ENCODE data around the gene MX2.
"Not testable (repeated sequence)": the region's sequence is repeated elsewhere in the genome, so short reads cannot be mapped to it uniquely, and the experiment has no call there.

The MX2 gene, protein sequence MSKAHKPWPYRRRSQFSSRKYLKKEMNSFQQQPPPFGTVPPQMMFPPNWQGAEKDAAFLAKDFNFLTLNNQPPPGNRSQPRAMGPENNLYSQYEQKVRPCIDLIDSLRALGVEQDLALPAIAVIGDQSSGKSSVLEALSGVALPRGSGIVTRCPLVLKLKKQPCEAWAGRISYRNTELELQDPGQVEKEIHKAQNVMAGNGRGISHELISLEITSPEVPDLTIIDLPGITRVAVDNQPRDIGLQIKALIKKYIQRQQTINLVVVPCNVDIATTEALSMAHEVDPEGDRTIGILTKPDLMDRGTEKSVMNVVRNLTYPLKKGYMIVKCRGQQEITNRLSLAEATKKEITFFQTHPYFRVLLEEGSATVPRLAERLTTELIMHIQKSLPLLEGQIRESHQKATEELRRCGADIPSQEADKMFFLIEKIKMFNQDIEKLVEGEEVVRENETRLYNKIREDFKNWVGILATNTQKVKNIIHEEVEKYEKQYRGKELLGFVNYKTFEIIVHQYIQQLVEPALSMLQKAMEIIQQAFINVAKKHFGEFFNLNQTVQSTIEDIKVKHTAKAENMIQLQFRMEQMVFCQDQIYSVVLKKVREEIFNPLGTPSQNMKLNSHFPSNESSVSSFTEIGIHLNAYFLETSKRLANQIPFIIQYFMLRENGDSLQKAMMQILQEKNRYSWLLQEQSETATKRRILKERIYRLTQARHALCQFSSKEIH

DNA sequence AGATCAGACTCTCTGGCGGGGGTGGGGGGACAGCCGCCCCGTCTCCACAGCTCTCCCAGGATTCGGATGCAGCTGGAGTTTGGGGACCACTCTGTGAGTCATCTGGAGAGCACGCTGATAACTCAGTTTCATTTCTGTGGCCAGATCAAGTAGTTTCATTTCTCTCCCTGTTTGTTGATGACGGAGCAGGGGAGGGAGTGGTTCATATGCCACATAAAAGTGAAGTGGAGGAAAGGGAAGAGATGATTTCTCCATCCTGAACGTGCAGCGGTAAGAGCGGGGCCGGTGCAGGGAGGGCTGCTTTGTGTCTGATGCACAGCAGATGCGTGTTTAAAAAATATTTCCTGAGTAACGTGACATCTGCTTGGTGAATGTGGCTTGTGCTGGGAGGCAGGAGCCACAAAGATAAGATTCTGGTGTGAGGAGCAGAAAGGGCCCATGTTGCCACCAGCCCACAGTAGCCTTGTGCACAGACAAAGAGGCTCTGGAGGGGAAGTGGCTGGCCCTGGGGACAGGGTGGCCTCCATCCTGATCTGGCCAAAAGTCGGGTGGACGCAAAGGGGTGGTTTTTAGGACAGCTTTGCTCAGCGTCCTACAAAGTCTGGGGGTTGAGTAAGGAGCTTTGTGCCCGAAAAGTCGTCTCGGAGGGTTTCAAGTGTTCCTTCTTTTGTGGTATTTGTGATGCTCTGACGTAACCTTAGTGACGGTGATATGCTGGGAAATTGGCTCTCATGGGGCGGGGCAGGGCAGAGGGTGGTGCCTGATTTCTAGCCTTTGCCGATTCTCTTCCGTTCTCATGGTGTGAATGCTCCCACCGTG lies at the start of gene MX2:
Gene MX2, plus strand, starts transcription at position 242 of the 819 bp plus-strand sequence. CDS start 14,880 bp downstream, outside the sequence.
- DNase-seq (ENCODE audit: low spot score) = peak; percentile 78

DNA sequence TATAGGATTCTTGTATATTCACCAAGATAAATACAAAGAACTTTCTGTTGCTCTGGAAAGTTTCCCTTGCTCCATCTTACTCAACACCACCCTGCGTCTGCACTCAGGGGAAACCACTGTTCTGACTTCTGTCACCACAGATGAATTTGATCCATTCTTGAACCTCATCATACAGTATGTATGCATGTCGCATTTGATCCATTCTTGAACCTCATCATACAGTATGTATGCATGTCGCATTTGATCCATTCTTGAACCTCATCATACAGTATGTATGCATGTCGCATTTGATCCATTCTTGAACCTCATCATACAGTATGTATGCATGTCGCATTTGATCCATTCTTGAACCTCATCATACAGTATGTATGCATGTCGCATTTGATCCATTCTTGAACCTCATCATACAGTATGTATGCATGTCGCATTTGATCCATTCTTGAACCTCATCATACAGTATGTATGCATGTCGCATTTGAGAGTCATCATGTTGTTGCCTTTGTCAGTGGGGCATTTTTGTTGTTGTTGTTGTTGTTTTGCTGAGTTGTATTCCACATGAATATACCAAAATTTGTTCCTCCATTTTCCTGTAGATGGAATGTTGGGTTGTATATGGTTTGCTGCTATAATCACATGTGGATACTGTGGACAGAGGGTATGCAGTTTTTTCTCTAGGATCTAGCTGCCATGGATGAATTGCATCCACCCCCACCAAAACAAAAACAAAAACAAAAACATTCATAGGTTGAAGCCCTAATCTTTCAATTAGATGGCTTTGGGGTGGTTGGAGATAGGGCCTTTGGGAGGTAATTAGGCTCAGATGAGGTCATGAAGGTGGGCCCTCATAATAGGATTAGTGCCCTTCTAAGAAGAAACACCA lies 48.3 kb upstream of the MX2 start:
- DNase-seq (ENCODE audit: low spot score) = not testable (repeated sequence)

DNA sequence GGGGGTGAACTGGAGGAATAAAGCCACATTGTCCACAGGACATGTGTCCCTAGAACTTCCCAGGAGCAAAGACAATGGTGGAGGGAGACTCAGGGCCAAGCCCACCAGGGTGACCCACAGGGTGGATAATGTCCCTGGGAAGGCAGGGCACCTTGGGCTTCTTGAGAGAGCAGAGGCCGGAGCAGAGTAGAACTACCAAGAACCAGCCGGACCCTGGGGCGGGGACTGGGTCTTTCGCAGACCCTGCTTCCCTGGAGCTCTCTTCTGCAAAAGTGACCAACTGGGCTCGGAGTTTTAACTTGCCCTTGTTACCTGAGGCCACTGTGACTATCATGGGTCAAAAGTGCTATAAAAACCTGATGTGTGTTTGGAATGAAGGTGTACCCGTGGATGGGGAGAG lies 46.1 kb upstream of the MX2 start:
- DNase-seq (ENCODE audit: low spot score) = no peak

DNA sequence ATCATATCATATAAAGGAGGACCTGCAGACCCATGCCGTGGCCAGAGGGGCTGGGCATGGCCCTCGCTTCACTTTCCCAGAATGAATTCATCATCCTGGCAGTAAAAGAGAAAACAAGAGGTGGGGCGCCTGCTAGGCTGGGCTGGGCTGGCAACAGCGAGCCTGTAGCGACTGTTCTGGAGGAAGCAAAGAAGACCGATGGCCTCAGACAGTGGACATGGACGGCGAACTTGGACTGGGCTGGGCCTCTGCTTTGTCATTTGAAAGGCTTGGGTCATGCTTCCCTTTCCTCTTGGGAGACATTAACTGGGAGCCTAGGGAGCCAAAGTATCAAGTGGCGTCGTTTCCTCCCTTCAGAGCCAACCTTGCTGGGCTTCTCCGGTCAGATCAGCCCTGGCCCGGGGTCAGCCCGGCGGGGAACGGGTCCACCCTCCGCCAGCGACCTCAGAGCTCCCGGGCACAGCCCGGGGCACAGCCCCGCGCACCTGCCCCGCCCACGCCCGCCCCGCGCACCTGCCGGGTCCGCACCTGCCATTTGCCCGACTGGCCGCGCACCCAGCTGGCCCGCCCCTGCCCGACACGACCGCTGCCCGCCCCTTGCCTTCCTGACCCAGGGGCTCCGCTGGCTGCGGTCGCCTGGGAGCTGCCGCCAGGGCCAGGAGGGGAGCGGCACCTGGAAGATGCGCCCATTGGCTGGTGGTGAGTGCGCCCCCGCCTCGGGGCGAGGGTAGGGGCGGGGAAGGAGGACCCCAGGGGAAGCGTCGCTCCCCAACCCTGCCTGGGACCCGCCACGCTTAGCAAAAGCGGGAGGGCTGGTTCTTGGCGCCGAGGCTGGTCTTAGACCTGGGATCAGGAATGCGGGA lies 45.4 kb upstream of the MX2 start, which contains the start of gene FAM3B:
Gene FAM3B, plus strand, starts transcription at position 602 of the 863 bp plus-strand sequence. Its CDS starts 79 bp downstream, at position 681.
- no peak for DNase-seq (ENCODE audit: low spot score)

DNA sequence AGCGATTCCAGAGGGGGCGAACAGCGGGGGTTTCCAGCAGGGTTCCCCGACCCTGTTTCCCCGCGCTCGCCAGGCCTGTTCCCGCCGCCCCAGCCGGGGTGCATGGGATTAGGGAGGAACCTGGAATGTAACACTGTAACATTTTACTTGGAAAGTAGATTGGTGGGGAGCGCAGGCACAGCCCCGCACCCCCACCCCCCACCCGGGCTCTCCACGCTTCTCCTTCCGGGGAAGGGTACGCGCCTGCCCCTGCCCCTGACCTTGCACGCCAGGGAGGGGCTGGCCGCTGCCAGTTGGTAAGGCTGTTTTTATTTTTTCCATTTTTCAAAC lies 44.8 kb upstream of the MX2 start:
- no peak for DNase-seq (ENCODE audit: low spot score)

DNA sequence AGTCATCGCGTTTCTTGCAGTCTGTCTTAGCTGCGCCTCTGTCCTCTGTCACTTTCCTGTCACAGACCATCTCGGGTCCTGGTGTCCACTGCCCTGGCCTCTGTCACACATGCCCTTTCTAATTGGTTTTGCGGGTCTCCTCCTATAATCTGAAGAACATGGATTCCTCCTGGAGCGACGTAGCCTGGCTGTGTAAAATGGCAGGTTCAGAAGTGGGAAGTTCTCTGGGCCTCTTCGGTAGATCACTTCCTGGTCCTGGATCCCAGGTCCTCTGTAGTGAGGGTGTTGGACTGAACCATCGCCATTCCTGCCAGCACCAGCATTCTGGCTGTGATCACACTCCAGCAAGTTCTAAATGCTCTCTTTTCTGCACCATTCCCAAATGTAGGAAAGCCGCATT lies 44.4 kb upstream of the MX2 start:
- DNase-seq (ENCODE audit: low spot score) = no peak

- no peak for DNase-seq (ENCODE audit: low spot score)
Measured at GRCh38 chr21:41318218-41318617, 43.6 kb upstream of the MX2 start.

DNA sequence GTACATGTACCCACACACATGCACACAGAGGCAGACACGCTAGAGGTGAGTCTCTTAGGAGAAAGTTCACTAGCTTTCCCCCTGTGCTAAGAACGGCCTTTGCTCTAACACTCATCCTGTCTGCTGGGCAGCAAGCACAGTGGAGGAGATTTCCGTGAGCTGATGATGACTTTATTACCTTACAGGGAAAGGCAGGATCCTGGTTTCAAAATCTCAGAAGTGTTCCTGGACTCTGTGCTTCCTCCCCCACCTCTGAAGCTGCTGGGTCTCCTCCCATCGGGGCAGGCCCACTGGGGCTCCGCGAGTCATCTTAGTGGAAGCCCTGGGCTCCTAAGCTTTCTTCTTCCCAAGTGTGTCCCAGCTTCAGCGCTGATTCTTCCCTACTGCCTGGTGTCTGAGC lies 42.6 kb upstream of the MX2 start:
- DNase-seq (ENCODE audit: low spot score) = no peak

DNA sequence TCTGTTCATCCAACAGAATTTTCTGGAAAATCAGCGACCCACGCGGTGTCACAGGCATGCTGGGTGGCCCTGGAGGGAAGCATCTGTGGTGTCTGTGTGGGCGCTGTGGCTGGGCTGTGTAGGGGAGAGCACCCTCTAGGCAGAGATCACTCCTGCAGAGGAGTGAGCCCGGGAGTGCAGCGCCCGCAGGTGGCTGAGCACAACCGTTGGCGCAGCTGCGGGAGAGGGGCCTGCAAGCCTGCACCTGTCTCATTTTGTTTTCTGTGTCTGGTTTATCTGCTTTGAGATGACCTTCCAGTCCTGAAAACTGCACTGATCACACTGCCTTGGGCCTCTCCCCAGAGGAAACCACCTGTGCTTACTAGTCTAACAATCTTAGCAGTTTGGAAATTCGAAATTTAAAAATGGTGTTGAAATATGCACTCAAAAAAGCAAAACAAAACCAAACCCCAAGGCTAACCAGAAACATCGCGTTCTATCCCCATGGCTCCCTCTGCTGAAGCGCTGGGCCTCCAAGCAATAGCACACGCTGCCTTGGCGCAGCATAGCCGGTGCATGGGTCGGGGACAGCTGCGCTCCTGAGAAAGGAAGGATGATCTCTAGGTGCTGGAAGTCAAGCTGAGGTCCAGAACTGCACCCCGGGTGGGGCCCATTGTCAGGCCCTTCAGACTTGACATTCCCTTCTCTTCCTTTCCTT lies 40.5 kb upstream of the MX2 start:
- DNase-seq (ENCODE audit: low spot score) = no peak

GRCh38 chr21:41321908-41322495 lies 39.8 kb upstream of the MX2 start:
- DNase-seq (ENCODE audit: low spot score) = no peak

DNA sequence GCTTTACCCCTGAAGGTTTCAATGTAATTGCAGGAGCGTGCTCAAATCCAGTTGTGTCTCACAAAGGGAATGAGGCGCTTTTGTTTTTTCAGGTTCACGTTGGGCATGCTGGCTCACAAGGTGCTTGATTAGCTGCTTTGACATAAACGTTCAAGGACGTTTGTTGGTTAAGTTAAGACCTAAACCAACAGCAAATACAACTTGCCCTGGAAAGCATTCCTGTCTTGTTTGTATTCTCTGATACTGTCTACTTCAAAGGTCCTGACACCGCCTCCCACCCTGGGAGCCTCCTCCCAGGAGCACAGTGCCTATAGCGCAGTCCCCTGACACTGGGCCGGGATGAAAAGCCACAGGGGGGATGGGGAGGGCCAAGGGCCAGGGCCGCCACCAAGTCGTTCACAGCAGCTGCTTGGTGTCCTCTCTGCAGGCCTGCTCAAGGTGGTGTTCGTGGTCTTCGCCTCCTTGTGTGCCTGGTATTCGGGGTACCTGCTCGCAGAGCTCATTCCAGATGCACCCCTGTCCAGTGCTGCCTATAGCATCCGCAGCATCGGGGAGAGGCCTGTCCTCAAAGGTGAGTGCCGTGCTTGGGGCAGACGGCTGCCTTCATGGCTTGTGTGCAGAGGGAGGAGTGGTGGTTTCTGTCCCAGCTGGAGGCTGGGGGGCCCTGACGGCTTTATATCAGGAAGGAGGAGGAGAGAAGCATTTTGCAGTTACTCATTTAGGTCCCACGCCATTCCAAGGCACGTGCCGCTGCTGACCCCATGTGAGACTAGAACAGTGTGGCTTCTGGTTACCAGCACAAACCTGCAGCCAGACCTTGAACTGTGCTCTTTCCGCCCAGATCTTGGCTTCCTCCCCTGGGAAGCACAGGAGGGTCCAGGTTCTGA lies 39.1 kb upstream of the MX2 start:
- DNase-seq (ENCODE audit: low spot score) = no peak

- DNase-seq (ENCODE audit: low spot score) = no peak
Measured at GRCh38 chr21:41325138-41325912, 36.5 kb upstream of the MX2 start.

DNA sequence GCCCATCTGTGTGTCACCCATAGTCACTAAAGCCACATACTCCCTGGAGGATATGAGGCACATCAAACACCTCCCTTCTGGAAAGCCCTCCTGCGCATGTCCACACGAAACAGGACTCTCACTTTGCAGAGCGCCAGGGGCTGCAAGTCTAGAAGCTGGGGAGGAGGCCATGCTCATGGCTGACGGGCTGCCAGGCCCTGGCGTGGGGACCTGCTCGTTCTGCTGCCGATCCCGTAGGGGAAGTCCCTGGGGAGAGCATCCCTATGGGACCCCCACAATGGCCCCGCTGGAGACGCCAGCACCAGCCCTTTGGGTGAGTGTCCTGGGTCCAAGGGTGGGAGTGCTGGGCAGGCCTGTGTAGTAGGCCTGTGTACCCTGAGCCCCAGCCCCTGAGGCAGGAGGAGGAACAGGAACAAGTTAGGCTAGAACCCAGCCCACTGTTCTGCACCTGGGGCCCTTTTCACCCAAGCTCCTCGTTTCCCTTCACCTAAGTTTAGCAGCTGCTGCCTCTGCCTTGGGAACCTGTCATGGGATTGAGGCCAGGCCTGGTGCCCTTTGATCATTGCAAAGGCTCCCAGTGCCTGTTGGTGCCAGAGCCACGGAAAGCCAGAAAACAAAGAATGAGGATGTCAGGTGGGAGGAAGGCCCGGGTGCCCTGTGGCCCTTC lies 35.3 kb upstream of the MX2 start:
- DNase-seq (ENCODE audit: low spot score) = no peak

- no peak for DNase-seq (ENCODE audit: low spot score)
Measured at GRCh38 chr21:41327753-41328152, 34.1 kb upstream of the MX2 start.

GRCh38 chr21:41328660-41329607 lies 32.9 kb upstream of the MX2 start:
- no peak for DNase-seq (ENCODE audit: low spot score)

GRCh38 chr21:41333752-41334151 lies 28.1 kb upstream of the MX2 start:
- DNase-seq (ENCODE audit: low spot score) = no peak

Data from AG08395 (cell line).